Bronchial epithelial cell (primary cell): ENCODE data around the gene OSMR. TPM values are rescaled to one million over a fixed set of nuclear protein-coding genes. Genes with fewer than 3 reads are reported as not detected.

Experiments used
- DNase-seq: peaks from one replicate; pipeline ENCODE4 v3.0.0-alpha.2; 2010; ENCODE audit warnings: low read depth
- FAIRE-seq: peaks from 2 replicates; lab custom pipeline; 2011; peaks lifted over from hg19 to GRCh38; lab: Jason Lieb, UNC
- H3K27me3 ChIP-seq: 2 replicates; pipeline ENCODE4 v1.5.1; 2011; ENCODE audit warnings: low read length; ENCODE audit not compliant: control insufficient read depth, insufficient read depth
- H3K36me3 ChIP-seq: 2 replicates; pipeline ENCODE4 v1.5.1; 2011; ENCODE audit warnings: low read length; ENCODE audit not compliant: control insufficient read depth, insufficient read depth
- H3K4me3 ChIP-seq: 2 replicates; pipeline ENCODE4 v1.5.1; 2011; ENCODE audit warnings: mild to moderate bottlenecking, low read depth, low read length, control low read depth
- total RNA-seq: library from RNA; depleted of rRNA; stranded (reverse); fragments of >200 nt; gene quantifications from 2 replicates; pipeline ENCODE4 v1.2.1, GENCODE V29; 2014
- TF ChIP-seq, protein P1 (sequence below): IDR thresholded peaks from 2 replicates; pipeline ENCODE4 v1.5.1; 2011; ENCODE audit warnings: mild to moderate bottlenecking, moderate library complexity, low read length, control low read depth, inconsistent platforms; ENCODE audit not compliant: insufficient read depth, severe bottlenecking

OSMR gene
- total RNA-seq, 1 donor from 2014 or later = 36.9 TPM

DNA sequence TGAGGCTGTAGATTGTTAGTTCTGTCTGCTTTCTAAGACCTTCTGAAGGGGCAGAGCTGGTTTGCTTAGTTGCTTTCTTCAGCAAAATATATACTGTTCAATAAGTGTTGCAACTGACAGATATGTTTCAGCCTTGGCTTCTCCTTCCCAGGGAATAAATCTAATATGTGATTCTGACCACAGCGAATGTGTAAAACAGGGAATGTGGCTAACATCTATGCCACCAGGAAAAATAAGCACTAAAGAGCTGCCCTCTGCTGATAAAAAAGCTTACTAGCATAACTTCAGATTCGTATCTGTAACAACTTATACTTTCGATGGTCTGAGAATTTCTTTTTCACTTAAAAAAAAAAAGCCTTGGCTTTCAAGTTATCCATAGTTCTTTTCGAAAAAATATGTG lies 13.0 kb upstream of the OSMR start:
- DNase-seq (no peak), FAIRE-seq (no peak)
- no peaks in the 10 kb centered on the region for H3K27me3 ChIP-seq
- TF ChIP-seq, protein P1, sequence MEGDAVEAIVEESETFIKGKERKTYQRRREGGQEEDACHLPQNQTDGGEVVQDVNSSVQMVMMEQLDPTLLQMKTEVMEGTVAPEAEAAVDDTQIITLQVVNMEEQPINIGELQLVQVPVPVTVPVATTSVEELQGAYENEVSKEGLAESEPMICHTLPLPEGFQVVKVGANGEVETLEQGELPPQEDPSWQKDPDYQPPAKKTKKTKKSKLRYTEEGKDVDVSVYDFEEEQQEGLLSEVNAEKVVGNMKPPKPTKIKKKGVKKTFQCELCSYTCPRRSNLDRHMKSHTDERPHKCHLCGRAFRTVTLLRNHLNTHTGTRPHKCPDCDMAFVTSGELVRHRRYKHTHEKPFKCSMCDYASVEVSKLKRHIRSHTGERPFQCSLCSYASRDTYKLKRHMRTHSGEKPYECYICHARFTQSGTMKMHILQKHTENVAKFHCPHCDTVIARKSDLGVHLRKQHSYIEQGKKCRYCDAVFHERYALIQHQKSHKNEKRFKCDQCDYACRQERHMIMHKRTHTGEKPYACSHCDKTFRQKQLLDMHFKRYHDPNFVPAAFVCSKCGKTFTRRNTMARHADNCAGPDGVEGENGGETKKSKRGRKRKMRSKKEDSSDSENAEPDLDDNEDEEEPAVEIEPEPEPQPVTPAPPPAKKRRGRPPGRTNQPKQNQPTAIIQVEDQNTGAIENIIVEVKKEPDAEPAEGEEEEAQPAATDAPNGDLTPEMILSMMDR = no peak
- H3K36me3 ChIP-seq = peaks cover under 1% of the 10 kb centered on the region
- no peak overlapping the region for H3K4me3 ChIP-seq

DNA sequence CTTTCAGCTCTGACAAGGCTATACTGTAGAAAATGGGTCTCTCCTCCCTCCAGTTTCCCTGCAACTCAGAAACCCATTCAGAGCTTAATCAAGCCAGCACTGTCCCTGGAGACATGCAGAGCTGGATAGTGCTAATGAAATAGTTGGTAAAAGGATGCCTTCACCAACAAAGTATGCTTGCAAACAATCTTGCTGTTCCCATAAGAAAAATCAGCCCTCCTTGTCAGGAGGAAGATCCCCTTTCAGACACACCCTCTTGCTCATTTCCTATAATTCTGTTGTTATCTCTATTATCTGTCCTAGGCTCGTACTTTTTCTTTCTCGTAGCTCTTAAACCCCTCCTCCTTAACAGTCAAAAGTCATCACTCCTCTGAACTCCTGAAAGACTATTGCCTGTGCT lies 9.9 kb upstream of the OSMR start:
- no peaks in the 10 kb centered on the region for H3K36me3 ChIP-seq
- DNase-seq (no peak), FAIRE-seq (no peak)
- no peaks in the 10 kb centered on the region for H3K27me3 ChIP-seq
- H3K4me3 ChIP-seq = no peak overlapping the region
- TF ChIP-seq, protein P1 = no peak

DNA sequence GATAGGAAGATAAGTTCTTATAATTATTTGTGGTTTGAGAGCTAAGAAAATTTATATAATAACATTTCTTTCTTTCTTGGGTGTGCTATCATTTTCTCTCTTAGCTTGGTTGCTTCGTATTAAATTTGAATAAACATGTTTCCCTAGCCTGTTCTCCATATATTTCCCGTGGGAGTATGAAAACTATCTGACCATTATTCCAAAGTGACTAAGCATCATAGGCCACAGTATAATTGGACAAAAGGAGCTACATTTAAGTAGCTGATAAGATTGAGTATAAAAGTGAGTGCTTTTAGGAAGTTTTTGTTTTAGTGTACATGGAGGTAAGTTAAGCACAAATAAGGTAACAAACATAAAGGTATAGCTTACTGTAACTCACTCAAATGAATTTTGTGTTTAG lies 8.4 kb upstream of the OSMR start:
- TF ChIP-seq, protein P1 = no peak
- DNase-seq (no peak), FAIRE-seq (no peak)
- Histone ChIP-seq H3K36me3 (peaks cover 3% of the 10 kb centered on the region), H3K4me3 (no peak overlapping the region), H3K27me3 (no peaks in the 10 kb centered on the region)

DNA sequence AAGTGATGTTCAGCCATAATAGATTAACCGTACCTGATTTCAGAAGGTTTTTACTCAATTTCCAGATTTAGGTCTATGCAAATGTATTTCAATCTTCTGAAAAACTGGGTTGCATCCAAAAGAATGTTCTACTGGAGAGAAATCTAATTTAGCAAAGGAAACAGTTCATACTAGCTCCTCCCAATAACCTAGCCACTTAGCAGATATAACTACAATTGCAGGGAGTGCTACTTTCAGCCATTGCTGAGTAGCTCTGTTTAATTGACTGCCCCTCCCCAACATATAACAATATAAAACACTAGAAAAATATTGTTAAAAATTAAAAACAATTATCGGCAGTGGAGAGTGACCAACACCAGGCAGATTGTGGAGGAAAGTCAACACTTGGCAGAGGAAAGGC lies 7.9 kb upstream of the OSMR start:
- no peaks in the 10 kb centered on the region for H3K27me3 ChIP-seq
- TF ChIP-seq, protein P1 = no peak
- H3K36me3 ChIP-seq = peaks cover 4% of the 10 kb centered on the region
- DNase-seq = no peak
- no peak for FAIRE-seq
- H3K4me3 ChIP-seq = no peak overlapping the region

DNA sequence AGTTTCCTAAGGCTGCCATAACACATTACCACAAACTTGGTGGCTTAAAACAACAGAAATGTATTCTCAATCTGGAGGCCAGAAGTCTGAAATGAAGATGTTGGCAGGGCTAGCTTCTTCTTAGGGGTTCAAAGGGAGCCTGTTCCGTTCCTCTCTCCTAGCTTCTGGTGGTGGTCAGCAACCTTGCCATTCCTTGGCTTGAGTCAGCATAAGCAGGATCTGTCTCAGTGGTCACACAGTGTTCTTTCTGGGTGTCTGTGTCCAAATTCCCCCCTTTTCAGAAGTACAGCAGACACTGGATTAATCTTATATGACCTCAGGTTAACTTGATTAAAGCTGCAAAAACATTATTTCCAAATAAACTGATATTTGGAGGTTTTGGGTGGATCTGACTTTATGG lies 2.1 kb upstream of the OSMR start:
- FAIRE-seq (no peak), DNase-seq (no peak)
- peaks cover 4% of the 10 kb centered on the region for H3K36me3 ChIP-seq
- no peaks in the 10 kb centered on the region for H3K27me3 ChIP-seq
- TF ChIP-seq, protein P1 = no peak
- no peak overlapping the region for H3K4me3 ChIP-seq

DNA sequence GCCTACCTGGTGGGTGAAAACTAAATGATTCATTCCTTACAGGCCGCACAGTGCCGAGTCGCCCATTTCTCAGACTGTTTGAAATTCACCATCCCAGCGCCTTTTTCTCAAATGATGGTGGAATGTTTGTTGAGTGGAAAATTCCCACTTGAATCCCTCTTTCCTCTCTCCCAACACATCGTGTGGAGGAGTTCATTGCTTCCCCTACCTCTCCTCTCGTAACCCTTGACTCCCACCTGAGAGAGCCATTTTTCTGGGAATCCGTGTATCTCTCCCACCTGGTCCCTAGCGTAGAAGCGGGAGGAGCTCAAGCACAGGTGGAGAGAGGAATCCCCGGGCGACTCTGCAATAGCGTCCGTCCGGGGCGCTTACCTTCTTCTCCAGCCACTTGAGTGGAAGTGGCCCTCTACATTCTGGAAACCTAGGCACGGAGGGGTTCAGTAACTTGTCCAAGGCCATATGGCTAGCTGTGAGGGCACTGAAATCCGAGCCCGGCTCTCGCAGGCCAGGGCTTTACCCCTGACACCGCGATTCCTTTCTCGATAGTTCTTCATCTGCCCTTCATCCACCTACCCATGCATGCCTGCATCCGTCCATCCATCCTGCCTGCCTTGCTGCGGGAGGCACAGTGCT lies 683 bp downstream of the OSMR start:
- DNase-seq (no peak), FAIRE-seq (no peak)
- TF ChIP-seq, protein P1 = no peak
- H3K4me3 ChIP-seq = peak overlapping the region; percentile 99
- no peaks in the 10 kb centered on the region for H3K27me3 ChIP-seq
- H3K36me3 ChIP-seq = peaks cover 3% of the 10 kb centered on the region
